ENCODE data around the gene UPK2.

Gene UPK2

GRCh38 chr11:118918128-118918685, 37.9 kb upstream of the UPK2 start (continued):
- TF ChIP-seq ZNF639 (tag by site-specific recombination; IDR thresholded peaks at IDR 0.05) (no peak), GLIS1 (tag by site-specific recombination; IDR thresholded peaks at IDR 0.05) (peak; percentile 55)

GRCh38 chr11:118918686-118919280, 37.3 kb upstream of the UPK2 start:
- POLR2A ChIA-PET: no interaction called here
- peak overlapping the region; percentile 65 for H3K27ac ChIP-seq (ENCODE audit: extremely low read depth, low read depth, low read length)
- H3K9me3 ChIP-seq (ENCODE audit: control insufficient read depth, insufficient read depth, low read depth, low read length): no peaks in the 10 kb centered on the region
- CTCF ChIA-PET: interaction anchor here (0.5 kb wide), 1 partner anchor 59 kb away, joined by 4 read pairs; no protein-coding TSS in a partner anchor
- TF ChIP-seq ZNF548 (tag by site-specific recombination; IDR thresholded peaks at IDR 0.05): no peak
- TF ChIP-seq ZNF510 (tag by site-specific recombination; IDR thresholded peaks at IDR 0.05; ENCODE audit: insufficient replicate concordance): no peak
- TF ChIP-seq ZIC2 (tag by site-specific recombination; IDR thresholded peaks at IDR 0.05): peak; percentile 53
- peak; percentile 28 for TF ChIP-seq GLIS2 (tag by site-specific recombination; IDR thresholded peaks at IDR 0.05)
- TF ChIP-seq GLIS1 (tag by site-specific recombination; IDR thresholded peaks at IDR 0.05): 0 out of 2 replicates have a peak, but pooled peaks have one; percentile 11
- no peak for TF ChIP-seq HIC1 (tag by site-specific recombination; IDR thresholded peaks at IDR 0.05)
- peak overlapping the region; percentile 10 for H3K4me3 ChIP-seq (ENCODE audit: low read depth, low read length)
- no peaks in the 10 kb centered on the region for H3K36me3 ChIP-seq (ENCODE audit: control insufficient read depth in 2 of 2, insufficient read depth in 1 of 2, low read length in 2 of 2)
- H3K4me1 ChIP-seq (ENCODE audit: control insufficient read depth, insufficient read depth, low read length): peaks cover 21% of the 10 kb centered on the region

- ChIA-PET CTCF (no interaction called here), POLR2A (no interaction called here)
- peaks cover 21% of the 10 kb centered on the region for H3K4me1 ChIP-seq (ENCODE audit: control insufficient read depth, insufficient read depth, low read length)
- no peak overlapping the region for H3K4me3 ChIP-seq (ENCODE audit: low read depth, low read length)
- no peaks in the 10 kb centered on the region for H3K36me3 ChIP-seq (ENCODE audit: control insufficient read depth in 2 of 2, insufficient read depth in 1 of 2, low read length in 2 of 2)
- H3K9me3 ChIP-seq (ENCODE audit: control insufficient read depth, insufficient read depth, low read depth, low read length): no peaks in the 10 kb centered on the region
- peak overlapping the region; percentile 40 for H3K27ac ChIP-seq (ENCODE audit: extremely low read depth, low read depth, low read length)
- TF ChIP-seq ZNF791 (tag by site-specific recombination; IDR thresholded peaks at IDR 0.05): no peak
- TF ChIP-seq ZNF830 (tag by site-specific recombination; IDR thresholded peaks at IDR 0.05; ENCODE audit: low read depth): no peak
- peak; percentile 23; the same call in 1 of the 2 replicates for TF ChIP-seq ZNF423 (tag by site-specific recombination; IDR thresholded peaks at IDR 0.05)
- TF ChIP-seq PATZ1 (tag by site-specific recombination; IDR thresholded peaks at IDR 0.05): peak; percentile 49
- no peak for TF ChIP-seq ZNF211 (tag by site-specific recombination; IDR thresholded peaks at IDR 0.05; ENCODE audit: low read depth)
- peak; percentile 68 for TF ChIP-seq ZIC2 (tag by site-specific recombination; IDR thresholded peaks at IDR 0.05)
- no peak for TF ChIP-seq ZNF747 (tag by site-specific recombination; IDR thresholded peaks at IDR 0.05)
- TF ChIP-seq ZNF24 (tag by site-specific recombination; IDR thresholded peaks at IDR 0.05): no peak
- TF ChIP-seq HOXC10 (CRISPR knock-in tag; IDR thresholded peaks at IDR 0.05): no peak
- peak; percentile 38; the same call in 1 of the 2 replicates for TF ChIP-seq ZNF600 (tag by site-specific recombination; IDR thresholded peaks at IDR 0.05)
- peak; percentile 77 for TF ChIP-seq GLIS1 (tag by site-specific recombination; IDR thresholded peaks at IDR 0.05)
- TF ChIP-seq ZNF341 (tag by site-specific recombination; IDR thresholded peaks at IDR 0.05; ENCODE audit: low read depth): peak; percentile 68
- TF ChIP-seq ZNF2 (tag by site-specific recombination; IDR thresholded peaks at IDR 0.05): peak; percentile 27; the same call in 1 of the 2 replicates
- TF ChIP-seq ZSCAN4 (tag by site-specific recombination; IDR thresholded peaks at IDR 0.05): peak; percentile 82
- TF ChIP-seq ZNF302 (tag by site-specific recombination; IDR thresholded peaks at IDR 0.05; ENCODE audit: low read depth): no peak
- no peak for TF ChIP-seq MYNN (tag by site-specific recombination; IDR thresholded peaks at IDR 0.05; ENCODE audit: borderline replicate concordance)
- peak; percentile 43; the same call in 1 of the 2 replicates for TF ChIP-seq ZBTB17 (tag by site-specific recombination; IDR thresholded peaks at IDR 0.05)
- TF ChIP-seq ZNF223 (tag by site-specific recombination; IDR thresholded peaks at IDR 0.05): no peak
- no peak for TF ChIP-seq ZNF404 (tag by site-specific recombination; IDR thresholded peaks at IDR 0.05)
- TF ChIP-seq ZBTB20 (tag by site-specific recombination; IDR thresholded peaks at IDR 0.05): peak; percentile 62
Observed at GRCh38 chr11:118921121-118921928, 34.8 kb upstream of the UPK2 start.

Measured in HEK293 (cell line).